Transverse colon (tissue), 4 donors: ENCODE measurements around the gene ZNF786. TPM values are rescaled to one million over a fixed set of nuclear protein-coding genes. Genes with fewer than 3 reads are reported as not detected.
"Not testable (repeated sequence)": the region's sequence is repeated elsewhere in the genome, so short reads cannot be mapped to it uniquely, and the experiment has no call there.

Source experiments
- DNase-seq: peaks from one replicate; pipeline ENCODE4 v3.0.0-alpha.2; 2019
- H3K27ac ChIP-seq, 4 donors: fragments of 200-600 bp; sonication (generic); 2 replicates each; pipeline ENCODE4 v1.5.1; 2016 to 2018; ENCODE audit warnings: inconsistent platforms in 4 of 4
- H3K27me3 ChIP-seq: fragments of 200-600 bp; sonication (generic); 2 replicates; pipeline ENCODE4 v1.5.1; 2017; ENCODE audit warnings: inconsistent platforms
- H3K36me3 ChIP-seq, 4 donors: fragments of 200-600 bp; sonication (generic); 2 replicates each; pipeline ENCODE4 v1.5.1; 2017 to 2019; ENCODE audit warnings: inconsistent platforms in 4 of 4
- H3K4me1 ChIP-seq, 4 donors: fragments of 200-600 bp; sonication (generic); 2 replicates each; pipeline ENCODE4 v1.5.1; 2017 to 2020; ENCODE audit warnings: inconsistent platforms in 4 of 4
- H3K4me3 ChIP-seq, 4 donors: fragments of 200-600 bp; sonication (generic); 1 replicate in 1 of 4; 2 replicates in 3 of 4; pipeline versions ENCODE4 v1.5.1 to v1.6.1; 2017 to 2019; ENCODE audit warnings: inconsistent platforms in 4 of 4
- H3K9me3 ChIP-seq, 2 donors: fragments of 200-600 bp; sonication (generic); 2 replicates each; pipeline ENCODE4 v1.5.1; 2017 to 2019; ENCODE audit warnings: inconsistent platforms in 2 of 2
- EP300 ChIP-seq: sonication (generic); formaldehyde crosslinking; IDR thresholded peaks from one replicate; pipeline ENCODE4 v1.6.1; 2017; ENCODE audit warnings: antibody characterized with exemption, low read depth
- POLR2A ChIP-seq: fragments of 450-650 bp; IDR thresholded peaks from one replicate; pipeline ENCODE4 v1.6.1; 2016; ENCODE audit warnings: antibody characterized with exemption, mild to moderate bottlenecking, moderate library complexity
- POLR2AphosphoS5 ChIP-seq, 3 donors: sonication (generic); formaldehyde crosslinking; IDR thresholded peaks; one replicate each; pipeline ENCODE4 v1.6.1; 2016; ENCODE audit warnings: antibody characterized with exemption in 3 of 3
- WGBS, 2 donors: methylation state at CpG; one replicate each; pipeline ENCODE4 v1.1.5; 2018; ENCODE audit warnings: low coverage in 1 of 2; 5-methylcytosine and 5-hydroxymethylcytosine counted together
- in situ Hi-C, 4 donors: fragments of 200-750 bp; cut with MboI; loops; one replicate each; pipeline versions ENCODE4 v1.15.0 to v1.15.1; 2017; ENCODE audit warnings: low sequenced_read_pairs in 3 of 4, low pct_ligation_motif_present in 1 of 4, low pct_unique_long_range_greater_than_20kb in 1 of 4
- intact Hi-C: fragments of 100-400 bp; cut with DNase I; formaldehyde crosslinking; loops from one replicate; pipeline ENCODE4 v1.15.1; 2023; ENCODE audit warnings: low total_unique reads
- total RNA-seq, 4 donors: library from RNA; depleted of rRNA; stranded (reverse); fragments of >200 nt; gene quantifications; one replicate each; pipeline ENCODE4 v1.1.0, GENCODE V29; 2016
- TF ChIP-seq, protein P1 (sequence below), 5 experiments: fragments of 200-600 bp in 3 of 5; fragments of 450-650 bp in 2 of 5; sonication (generic) in 3 of 5; IDR thresholded peaks; 1 replicate in 2 of 5; 2 replicates in 3 of 5; pipeline ENCODE4 v1.5.1; 2016 to 2017; ENCODE audit warnings: antibody characterized with exemption in 5 of 5, inconsistent platforms in 3 of 5, mild to moderate bottlenecking in 2 of 5, moderate library complexity in 1 of 5

The ZNF786 gene
- total RNA-seq, 4 donors from 2014 or later, result 4.0 to 5.2 (median 5.2) TPM

DNA sequence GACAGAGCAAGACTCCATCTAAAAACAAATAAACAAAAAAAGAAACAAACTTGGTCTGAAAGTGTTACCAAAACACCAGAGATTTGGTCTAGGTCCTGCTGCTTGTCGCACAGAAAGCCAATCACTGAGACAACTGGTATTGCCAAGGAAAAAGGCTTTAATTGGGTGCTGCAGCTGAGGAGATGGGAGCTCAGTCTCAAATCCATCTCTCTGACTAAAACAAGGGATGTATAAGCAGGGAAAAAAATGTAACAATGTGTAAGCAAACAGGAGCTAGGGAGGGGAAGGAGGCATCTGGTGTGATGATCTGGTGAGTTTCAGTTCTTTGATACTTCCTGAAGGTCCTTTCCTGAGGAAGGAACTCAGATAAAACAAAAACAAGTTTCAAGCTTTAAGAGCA is 53.8 kb downstream of the ZNF786 start:
- H3K4me1 ChIP-seq, result no peaks in the 10 kb centered on the region
- no peaks in the 10 kb centered on the region for H3K36me3 ChIP-seq
- TF ChIP-seq EP300, result no peak
- no peak for TF ChIP-seq POLR2AphosphoS5 (IDR thresholded peaks at IDR 0.05)
- WGBS, 2 donors, result 96 to 100% methylated on average over 1 of the region's 1 CpG
- DNase-seq, result no peak
- intact Hi-C loops (no loop called here), in situ Hi-C loops (no loop called here)
- no peaks in the 10 kb centered on the region for H3K27me3 ChIP-seq
- H3K27ac ChIP-seq, result no peak overlapping the region
- peaks cover 0 to 7% of the 10 kb centered on the region in 2 donors for H3K9me3 ChIP-seq
- no peak overlapping the region for H3K4me3 ChIP-seq

DNA sequence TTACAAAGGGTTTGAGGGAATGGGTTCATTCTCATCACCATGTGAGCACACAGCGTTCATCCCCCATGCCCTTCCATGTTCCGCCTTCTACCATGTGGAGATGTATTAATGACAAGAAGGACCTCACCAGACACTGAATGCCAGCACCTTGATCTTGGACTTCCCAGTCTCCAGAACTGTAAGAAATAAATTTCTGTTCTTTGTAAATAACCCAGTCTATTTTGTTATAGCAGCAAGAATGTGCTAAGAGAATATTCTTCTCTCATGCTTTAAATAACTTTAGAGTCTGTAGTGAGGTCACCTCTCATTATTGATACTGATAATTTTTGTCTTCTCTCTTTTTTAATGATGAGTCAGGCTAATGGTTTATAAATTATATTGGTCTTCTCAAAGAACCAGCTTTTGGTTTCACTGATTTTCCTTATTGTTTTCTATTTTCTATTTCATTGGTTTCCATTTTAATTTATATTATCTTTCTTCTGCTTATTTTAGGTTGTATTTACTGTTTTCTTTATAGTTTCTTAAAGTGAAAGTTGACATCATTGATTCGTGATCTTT is 59.1 kb downstream of the ZNF786 start:
- Histone ChIP-seq H3K4me1 (peaks cover 7 to 21% (median 14%) of the 10 kb centered on the region in 4 donors), H3K4me3 (no peak overlapping the region), H3K27ac (no peak overlapping the region), H3K9me3 (peaks cover 0 to under 1% of the 10 kb centered on the region in 2 donors), H3K36me3 (no peaks in the 10 kb centered on the region), H3K27me3 (no peaks in the 10 kb centered on the region)
- no peak for DNase-seq
- in situ Hi-C loops (no loop called here), intact Hi-C loops (no loop called here)
- WGBS, 2 donors, result 97 to 100% methylated on average over 3 of the region's 3 CpGs
- TF ChIP-seq, protein P1, sequence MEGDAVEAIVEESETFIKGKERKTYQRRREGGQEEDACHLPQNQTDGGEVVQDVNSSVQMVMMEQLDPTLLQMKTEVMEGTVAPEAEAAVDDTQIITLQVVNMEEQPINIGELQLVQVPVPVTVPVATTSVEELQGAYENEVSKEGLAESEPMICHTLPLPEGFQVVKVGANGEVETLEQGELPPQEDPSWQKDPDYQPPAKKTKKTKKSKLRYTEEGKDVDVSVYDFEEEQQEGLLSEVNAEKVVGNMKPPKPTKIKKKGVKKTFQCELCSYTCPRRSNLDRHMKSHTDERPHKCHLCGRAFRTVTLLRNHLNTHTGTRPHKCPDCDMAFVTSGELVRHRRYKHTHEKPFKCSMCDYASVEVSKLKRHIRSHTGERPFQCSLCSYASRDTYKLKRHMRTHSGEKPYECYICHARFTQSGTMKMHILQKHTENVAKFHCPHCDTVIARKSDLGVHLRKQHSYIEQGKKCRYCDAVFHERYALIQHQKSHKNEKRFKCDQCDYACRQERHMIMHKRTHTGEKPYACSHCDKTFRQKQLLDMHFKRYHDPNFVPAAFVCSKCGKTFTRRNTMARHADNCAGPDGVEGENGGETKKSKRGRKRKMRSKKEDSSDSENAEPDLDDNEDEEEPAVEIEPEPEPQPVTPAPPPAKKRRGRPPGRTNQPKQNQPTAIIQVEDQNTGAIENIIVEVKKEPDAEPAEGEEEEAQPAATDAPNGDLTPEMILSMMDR (IDR thresholded peaks at IDR 0.05), result no peak
- TF ChIP-seq EP300, result no peak
- TF ChIP-seq POLR2AphosphoS5 (IDR thresholded peaks at IDR 0.05), result no peak
- TF ChIP-seq POLR2A, result no peak

DNA sequence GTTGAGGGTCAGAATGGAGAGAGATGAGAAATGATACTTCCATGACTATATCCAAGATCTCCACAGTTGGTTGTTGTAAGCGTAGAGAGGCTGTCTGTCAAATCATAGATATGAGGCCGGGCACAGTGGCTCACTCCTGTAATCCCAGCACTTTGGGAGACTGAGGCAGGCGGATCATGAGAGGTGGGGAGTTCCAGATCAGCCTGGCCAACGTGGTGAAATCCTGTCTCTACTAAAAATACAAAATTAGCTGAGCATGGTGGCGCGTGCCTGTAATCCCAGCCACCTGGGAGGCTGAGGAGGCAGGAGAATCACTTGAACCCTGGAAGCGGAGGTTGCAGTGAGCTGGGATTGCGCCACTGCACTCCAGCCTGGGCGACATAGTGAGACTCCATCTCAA is 60.1 kb downstream of the ZNF786 start:
- intact Hi-C loops, H3K36me3 ChIP-seq, DNase-seq, H3K9me3 ChIP-seq, H3K27ac ChIP-seq, H3K4me3 ChIP-seq, H3K27me3 ChIP-seq, in situ Hi-C loops: not testable (repeated sequence)
- WGBS, 2 donors, result 92% methylated on average over 9 of the region's 9 CpGs; no CpG with 5 or more reads in 1 of the 2 donors
- H3K4me1 ChIP-seq, result peaks cover 7 to 29% (median 16%) of the 10 kb centered on the region in 4 donors

DNA sequence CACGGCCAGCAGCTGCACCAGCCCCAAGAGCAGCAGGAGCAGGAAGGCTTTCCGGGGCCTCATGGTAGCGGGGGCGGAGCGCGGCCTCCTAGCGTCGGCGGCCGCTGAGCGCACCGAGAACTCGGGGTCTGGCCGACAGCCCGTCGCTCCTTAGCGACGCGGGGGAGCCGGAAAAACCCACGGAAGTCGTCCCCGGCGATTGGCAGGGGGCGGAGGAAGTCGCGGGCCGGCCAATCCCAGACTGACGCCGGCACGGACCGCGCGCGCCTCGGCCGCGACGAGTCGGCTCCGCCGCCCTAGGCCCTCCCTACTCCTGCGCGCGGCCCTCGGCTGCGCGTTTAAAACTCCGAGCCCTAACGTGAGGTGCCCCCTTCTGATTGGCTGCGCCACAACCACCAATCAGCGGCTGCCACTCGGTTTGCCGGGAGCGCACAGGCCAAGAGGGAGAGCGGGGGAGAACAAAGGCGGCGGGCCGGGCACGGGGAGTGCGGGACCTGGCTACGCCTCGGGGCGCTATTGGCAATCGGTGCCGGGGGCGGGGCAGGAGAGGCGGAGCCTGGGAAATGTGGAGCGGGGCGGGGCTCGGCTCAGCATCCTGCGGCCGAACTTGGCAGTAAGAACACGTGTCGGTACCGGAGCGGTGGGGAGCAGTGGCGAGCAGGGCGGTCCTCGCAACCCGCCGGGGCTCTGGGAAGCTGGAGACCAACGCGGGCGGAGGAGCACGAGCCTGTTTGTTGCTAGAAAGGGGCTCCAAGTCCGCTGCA is 62.0 kb downstream of the ZNF786 start, which contains the start of gene PDIA4:
TSS of gene PDIA4 (minus strand) at position 160 of the 764 bp plus-strand sequence. CDS start at position 63, 97 bp downstream.
- Histone ChIP-seq H3K9me3 (no peaks in the 10 kb centered on the region), H3K4me3 (peak within 1 kb of the TSS; percentile 86 to 98 (median 92)), H3K27me3 (no peaks in the 10 kb centered on the region), H3K4me1 (peaks cover 7 to 29% (median 16%) of the 10 kb centered on the region in 4 donors), H3K27ac (peak within 1 kb of the TSS; percentile 95 to 98 (median 97)), H3K36me3 (no peaks in the 10 kb centered on the region)
- TF ChIP-seq POLR2AphosphoS5 (IDR thresholded peaks at IDR 0.05) (peak; percentile 85 to 92 (median 90)), POLR2A (peak; percentile 85), EP300 (no peak)
- TF ChIP-seq, protein P1 (IDR thresholded peaks at IDR 0.05), result peak in 2 of 5 experiments; percentile 20 to 48
- intact Hi-C loops (loop anchor here (10.0 kb wide), 1 partner anchor 686 kb away; a partner anchor contains a TSS), in situ Hi-C loops (no loop called here)
- peak; percentile 100 for DNase-seq
- 0% methylated on average over 35 of the region's 87 CpGs; no CpG with 5 or more reads in 1 of the 2 donors for WGBS, 2 donors
